ENCODE data around the gene TASL.
A peak's percentile ranks its signal among the peaks of the same experiment; 100 is the strongest.
"Not testable (repeated sequence)": the region's sequence is repeated elsewhere in the genome, so short reads cannot be mapped to it uniquely, and the experiment has no call there.

The TASL gene

GRCh38 chrX:30577362-30577991 lies at the start of gene TASL:
TSS of gene TASL (minus strand) at chrX:30577766. CDS start at chrX:30560355, 17,411 bp downstream.
- DNase-seq (ENCODE audit: low spot score), result peak; percentile 88

GRCh38 chrX:30626402-30626801 lies 48.8 kb upstream of the TASL start:
- no peak for DNase-seq (ENCODE audit: low spot score)

GRCh38 chrX:30622361-30622760 lies 44.8 kb upstream of the TASL start:
- DNase-seq (ENCODE audit: low spot score), result no peak

- DNase-seq (ENCODE audit: low spot score), result no peak
Measured at GRCh38 chrX:30620980-30621618, 43.5 kb upstream of the TASL start.

- DNase-seq (ENCODE audit: low spot score), result no peak
Measured at GRCh38 chrX:30620125-30620524, 42.6 kb upstream of the TASL start.

GRCh38 chrX:30618160-30618765 lies 40.7 kb upstream of the TASL start:
- DNase-seq (ENCODE audit: low spot score), result peak; percentile 19

- DNase-seq (ENCODE audit: low spot score), result no peak
Measured at GRCh38 chrX:30615229-30615628, 37.7 kb upstream of the TASL start.

GRCh38 chrX:30613721-30614120 lies 36.2 kb upstream of the TASL start:
- DNase-seq (ENCODE audit: low spot score), result no peak

GRCh38 chrX:30612250-30612655 lies 34.7 kb upstream of the TASL start:
- no peak for DNase-seq (ENCODE audit: low spot score)

GRCh38 chrX:30610026-30610425 lies 32.5 kb upstream of the TASL start:
- no peak for DNase-seq (ENCODE audit: low spot score)

- no peak for DNase-seq (ENCODE audit: low spot score)
Measured at GRCh38 chrX:30607155-30607554, 29.6 kb upstream of the TASL start.

GRCh38 chrX:30600269-30601176 lies 23.0 kb upstream of the TASL start:
- not testable (repeated sequence) for DNase-seq (ENCODE audit: low spot score)

- DNase-seq (ENCODE audit: low spot score), result peak; percentile 11
Measured at GRCh38 chrX:30597216-30598012, 19.8 kb upstream of the TASL start.

GRCh38 chrX:30593440-30594200 lies 16.1 kb upstream of the TASL start:
- DNase-seq (ENCODE audit: low spot score), result peak; percentile 41

GRCh38 chrX:30592831-30593230 lies 15.3 kb upstream of the TASL start:
- DNase-seq (ENCODE audit: low spot score), result peak; percentile 28

GRCh38 chrX:30590368-30590767 lies 12.8 kb upstream of the TASL start:
- DNase-seq (ENCODE audit: low spot score), result no peak

- DNase-seq (ENCODE audit: low spot score), result no peak
Measured at GRCh38 chrX:30589146-30589888, 11.8 kb upstream of the TASL start.

- no peak for DNase-seq (ENCODE audit: low spot score)
Measured at GRCh38 chrX:30586516-30586915, 8.9 kb upstream of the TASL start.

GRCh38 chrX:30582664-30583063 lies 5.1 kb upstream of the TASL start:
- no peak for DNase-seq (ENCODE audit: low spot score)

GRCh38 chrX:30580641-30581040 lies 3.1 kb upstream of the TASL start:
- DNase-seq (ENCODE audit: low spot score), result no peak
